ENCODE data around the gene ZFAND3. TPM values are rescaled to one million over a fixed set of nuclear protein-coding genes. Genes with fewer than 3 reads are reported as not detected.

The ZFAND3 gene
- total and polyA plus RNA-seq, 8 donors = 65.9 to 125 (median 118) TPM

GRCh38 chr6:37982317-37982716 is 162.8 kb downstream of the ZFAND3 start:
- no peak for TF ChIP-seq CTCF (IDR thresholded peaks at IDR 0.05)
- no peaks in the 10 kb centered on the region for H3K27me3 ChIP-seq
- H3K27ac ChIP-seq = no peak overlapping the region
- DNase-seq = no peak
- no peaks in the 10 kb centered on the region for H3K9me3 ChIP-seq
- peaks cover 7 to 46% of the 10 kb centered on the region in 2 donors for H3K4me1 ChIP-seq
- intact Hi-C loops (cut with DNase I) = no loop called here
- H3K4me3 ChIP-seq = no peak overlapping the region
- ATAC-seq = no peak
- no peaks in the 10 kb centered on the region for H3K36me3 ChIP-seq

- no peaks in the 10 kb centered on the region for H3K27me3 ChIP-seq
- H3K4me3 ChIP-seq = no peak overlapping the region
- H3K27ac ChIP-seq = no peak overlapping the region
- no peak for TF ChIP-seq CTCF (IDR thresholded peaks at IDR 0.05)
- no peaks in the 10 kb centered on the region for H3K9me3 ChIP-seq
- no peaks in the 10 kb centered on the region for H3K36me3 ChIP-seq
- intact Hi-C loops (cut with DNase I) = no loop called here
- no peak for ATAC-seq
- H3K4me1 ChIP-seq = peaks cover 19 to 53% of the 10 kb centered on the region in 2 donors
- DNase-seq = no peak
These were observed 164.4 kb downstream of the ZFAND3 start for GRCh38 chr6:37983720-37984501.

- H3K4me1 ChIP-seq = peaks cover 19 to 48% of the 10 kb centered on the region in 2 donors
- intact Hi-C loops (cut with DNase I) = no loop called here
- no peaks in the 10 kb centered on the region for H3K36me3 ChIP-seq
- DNase-seq (no peak), ATAC-seq (no peak)
- no peaks in the 10 kb centered on the region for H3K27me3 ChIP-seq
- TF ChIP-seq CTCF (IDR thresholded peaks at IDR 0.05) = no peak
- H3K4me3 ChIP-seq = no peak overlapping the region
- H3K9me3 ChIP-seq = no peaks in the 10 kb centered on the region
- H3K27ac ChIP-seq = no peak overlapping the region
These were observed 165.1 kb downstream of the ZFAND3 start for GRCh38 chr6:37984578-37984977.

GRCh38 chr6:37985355-37985754 is 165.8 kb downstream of the ZFAND3 start:
- TF ChIP-seq CTCF (IDR thresholded peaks at IDR 0.05) = no peak
- H3K9me3 ChIP-seq = no peaks in the 10 kb centered on the region
- H3K27me3 ChIP-seq = no peaks in the 10 kb centered on the region
- intact Hi-C loops (cut with DNase I) = no loop called here
- no peak overlapping the region for H3K4me3 ChIP-seq
- H3K27ac ChIP-seq = no peak overlapping the region
- no peak for ATAC-seq
- H3K36me3 ChIP-seq = no peaks in the 10 kb centered on the region
- H3K4me1 ChIP-seq = peaks cover 19 to 40% of the 10 kb centered on the region in 2 donors
- DNase-seq = no peak

- DNase-seq (no peak), ATAC-seq (peak; percentile 31)
- intact Hi-C loops (cut with DNase I) = no loop called here
These were observed 167.5 kb downstream of the ZFAND3 start for GRCh38 chr6:37987018-37987417.

More at GRCh38 chr6:37987018-37987417, 167.5 kb downstream of the ZFAND3 start:
- Histone ChIP-seq H3K4me3 (no peak overlapping the region), H3K9me3 (no peaks in the 10 kb centered on the region), H3K36me3 (no peaks in the 10 kb centered on the region), H3K27ac (no peak overlapping the region), H3K27me3 (no peaks in the 10 kb centered on the region), H3K4me1 (peaks cover 19 to 35% of the 10 kb centered on the region in 2 donors)
- no peak for TF ChIP-seq CTCF (IDR thresholded peaks at IDR 0.05)
